Measurements from ENCODE around the gene SMIM28.

Gene SMIM28

DNA sequence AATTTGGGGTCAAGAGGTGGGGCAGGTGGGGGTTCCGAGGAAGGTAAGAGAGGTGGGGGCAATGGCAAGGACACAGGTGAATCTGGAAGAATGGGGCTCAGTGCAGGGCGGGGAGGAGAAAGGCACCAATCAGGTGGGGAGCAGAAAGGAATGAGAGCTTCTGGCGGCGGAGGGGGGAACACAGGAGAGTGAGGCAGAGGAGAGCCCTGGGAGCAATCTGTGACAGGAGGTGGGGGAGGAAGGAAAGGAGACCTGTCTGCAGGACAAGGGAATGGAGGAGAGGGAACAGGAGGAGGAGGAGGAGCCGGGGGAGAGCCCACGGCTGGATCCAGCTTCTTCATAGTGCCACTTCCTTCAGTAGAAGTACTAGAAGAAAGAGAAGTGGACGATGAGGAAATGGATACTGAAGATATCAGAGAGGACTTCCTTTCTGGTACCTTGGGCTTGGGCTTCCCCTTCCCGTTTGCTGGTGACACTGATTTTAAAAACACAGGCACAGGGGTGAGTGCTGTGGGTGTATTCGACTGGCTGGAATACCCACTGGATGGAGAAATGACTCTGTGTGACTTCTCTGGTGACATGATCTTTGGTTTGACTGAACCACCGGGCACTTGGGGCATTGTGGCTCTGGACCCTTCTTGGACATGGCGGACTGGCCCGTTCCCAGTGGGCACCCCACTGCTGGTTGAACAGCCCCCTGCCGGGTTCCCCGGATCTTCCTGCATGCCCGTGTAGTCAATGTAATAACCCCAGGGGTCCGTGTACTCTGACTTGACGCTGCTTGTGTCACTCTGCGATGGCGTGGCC is 53.8 kb downstream of the SMIM28 start:
- DNase-seq: peak; percentile 67 to 90 (median 85)

DNA sequence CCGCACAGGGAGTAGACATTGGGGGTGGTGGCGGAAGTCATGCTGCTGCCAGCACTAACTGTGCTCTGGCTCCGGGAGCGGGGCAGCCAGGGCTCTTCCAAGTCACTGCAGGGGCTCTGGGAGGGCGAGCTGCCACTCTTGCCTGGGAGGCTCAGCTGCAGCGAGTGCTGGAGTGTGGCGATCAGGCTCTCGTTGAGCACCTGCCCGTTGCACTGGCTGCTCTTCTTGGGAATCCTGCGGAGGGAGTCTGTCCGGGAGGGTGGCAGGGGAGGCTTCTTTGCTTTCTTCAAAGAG is 54.3 kb downstream of the SMIM28 start:
- no peak for DNase-seq
